HepG2 (cell line): Measurements from ENCODE around the gene ATP6V0A1. TPM values are rescaled to one million over a fixed set of nuclear protein-coding genes. Genes with fewer than 3 reads are reported as not detected.

Source experiments
- AGO2 ChIP-seq: fragments of 200-400 bp; formaldehyde crosslinking; optimal IDR thresholded peaks from 2 replicates; pipeline ENCODE3; 2017; ENCODE audit warnings: mild to moderate bottlenecking, low read depth, low read length, moderate library complexity
- GPN1 ChIP-seq: sonication (generic); formaldehyde crosslinking; IDR thresholded peaks from 2 replicates; pipeline ENCODE4 v1.5.1; 2020; ENCODE audit warnings: missing genetic modification reagents, borderline replicate concordance
- HHEX ChIP-seq: IDR thresholded peaks from 2 replicates; pipeline ENCODE4 v1.6.1; 2016; ENCODE audit warnings: control low read depth
- HMG20A ChIP-seq: IDR thresholded peaks from 2 replicates; pipeline ENCODE4 v1.6.1; 2016; ENCODE audit warnings: borderline replicate concordance
- JUNB ChIP-seq: sonication (generic); formaldehyde crosslinking; IDR thresholded peaks from 2 replicates; pipeline ENCODE4 v1.8.0; 2022; ENCODE audit warnings: missing genetic modification reagents, mild to moderate bottlenecking, borderline replicate concordance
- PRPF4 ChIP-seq: fragments of 200-400 bp; formaldehyde crosslinking; IDR thresholded peaks from 2 replicates; pipeline ENCODE4 v1.6.1; 2016; ENCODE audit warnings: low read length, low read depth; ENCODE audit not compliant: poor library complexity, severe bottlenecking
- RBFOX2 ChIP-seq: fragments of 200-400 bp; formaldehyde crosslinking; IDR thresholded peaks from 2 replicates; pipeline ENCODE4 v1.6.1; 2017; ENCODE audit warnings: low read depth, mild to moderate bottlenecking, low read length
- TBP ChIP-seq: sonication (generic); formaldehyde crosslinking; IDR thresholded peaks from 2 replicates; pipeline ENCODE4 v1.5.0; 2020; ENCODE audit warnings: missing genetic modification reagents
- TEAD2 ChIP-seq: sonication (generic); formaldehyde crosslinking; IDR thresholded peaks from 2 replicates; pipeline ENCODE4 v1.9.0; 2021; ENCODE audit warnings: missing genetic modification reagents
- TEAD3 ChIP-seq: optimal IDR thresholded peaks from 2 replicates; pipeline ENCODE3; 2016; ENCODE audit warnings: borderline replicate concordance
- TOE1 ChIP-seq: sonication (generic); formaldehyde crosslinking; IDR thresholded peaks from 2 replicates; pipeline ENCODE4 v1.4.0; 2020; ENCODE audit warnings: mild to moderate bottlenecking, missing genetic modification reagents
- WIZ ChIP-seq: sonication (generic); formaldehyde crosslinking; IDR thresholded peaks from 2 replicates; pipeline ENCODE4 v1.5.1; 2020; ENCODE audit warnings: mild to moderate bottlenecking, missing genetic modification reagents
- ZBTB38 ChIP-seq: sonication (generic); formaldehyde crosslinking; IDR thresholded peaks from 2 replicates; pipeline ENCODE4 v1.5.1; 2020; ENCODE audit warnings: mild to moderate bottlenecking, missing genetic modification reagents
- ZNF225 ChIP-seq: sonication (generic); formaldehyde crosslinking; IDR thresholded peaks from 2 replicates; pipeline ENCODE4 v1.4.0; 2020; ENCODE audit warnings: mild to moderate bottlenecking, missing genetic modification reagents
- ZSCAN21 ChIP-seq: sonication (generic); formaldehyde crosslinking; IDR thresholded peaks from 2 replicates; pipeline ENCODE4 v1.8.0; 2022; ENCODE audit warnings: mild to moderate bottlenecking, missing genetic modification reagents, moderate library complexity, borderline replicate concordance
- polyA plus RNA-seq, 8 experiments: library from polyadenylated mRNA; depleted of rRNA in 3 of 8; stranded (reverse) in 7 of 8; unstranded in 1 of 8; fragments of >200 nt; fragmentation: Illumina TruSeq in 4 of 8; extraction: Trizol in 4 of 8; gene quantifications; 2 replicates each; pipeline versions ENCODE4 v1.2.1 to v1.2.3, GENCODE V29; 2011 to 2016; ENCODE audit warnings: low read depth in 4 of 8, missing spikeins in 1 of 8, mixed read lengths in 1 of 8; ENCODE audit not compliant: insufficient read depth in 1 of 8
- total RNA-seq, 5 experiments: library from RNA; depleted of rRNA; stranded (reverse); fragments of >200 nt; fragmentation: Illumina TruSeq; extraction: Trizol; gene quantifications; 2 replicates each; pipeline ENCODE4 v1.2.3, GENCODE V29; 2016; ENCODE audit warnings: low read depth in 1 of 5
- TF ChIP-seq, protein P1 (sequence below): sonication (generic); formaldehyde crosslinking; IDR thresholded peaks from 2 replicates; pipeline ENCODE4 v1.4.0; 2020; ENCODE audit warnings: missing genetic modification reagents, mild to moderate bottlenecking, borderline replicate concordance
- TF ChIP-seq, protein P2 (sequence below): sonication (generic); formaldehyde crosslinking; IDR thresholded peaks from 2 replicates; pipeline ENCODE4 v1.4.0; 2020; ENCODE audit warnings: missing genetic modification reagents, borderline replicate concordance
- TF ChIP-seq, protein P3 (sequence below): sonication (generic); formaldehyde crosslinking; IDR thresholded peaks from 2 replicates; pipeline ENCODE4 v1.5.1; 2020; ENCODE audit warnings: mild to moderate bottlenecking, missing genetic modification reagents, moderate library complexity
- TF ChIP-seq, protein P4 (sequence below): sonication (generic); formaldehyde crosslinking; IDR thresholded peaks from 2 replicates; pipeline ENCODE4 v1.8.0; 2022; ENCODE audit warnings: mild to moderate bottlenecking, missing genetic modification reagents, borderline replicate concordance

Gene ATP6V0A1
- total and polyA plus RNA-seq, 2 of the 13 experiments (the other 11 are each of a cell fraction or from before 2014, with no cell fraction given) = 27.9 to 54.1 TPM

DNA sequence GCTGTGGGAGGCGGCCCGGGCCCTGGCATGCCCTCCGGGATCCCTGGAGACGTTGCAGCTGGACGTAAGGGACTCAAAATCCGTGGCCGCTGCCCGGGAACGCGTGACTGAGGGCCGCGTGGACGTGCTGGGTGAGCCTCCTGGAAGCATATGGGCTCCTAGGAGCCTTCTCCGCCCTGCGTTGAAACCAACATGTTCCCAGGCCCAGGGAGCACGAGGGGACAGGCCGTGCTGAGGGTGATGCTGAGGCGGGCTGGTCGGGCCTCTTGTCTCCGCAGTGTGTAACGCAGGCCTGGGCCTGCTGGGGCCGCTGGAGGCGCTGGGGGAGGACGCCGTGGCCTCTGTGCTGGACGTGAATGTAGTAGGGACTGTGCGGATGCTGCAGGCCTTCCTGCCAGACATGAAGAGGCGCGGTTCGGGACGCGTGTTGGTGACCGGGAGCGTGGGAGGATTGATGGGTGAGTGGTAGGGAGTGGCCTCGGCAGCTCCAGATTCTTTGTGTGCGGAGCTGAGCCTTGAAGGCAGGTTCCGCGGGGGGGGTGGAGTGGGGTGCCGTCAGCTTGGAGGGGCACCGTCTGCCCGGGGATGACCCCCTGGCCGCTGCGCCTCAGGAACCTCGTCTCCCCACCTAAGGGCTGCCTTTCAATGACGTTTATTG lies 94.6 kb downstream of the ATP6V0A1 start (continued):
- TF ChIP-seq, protein P1, sequence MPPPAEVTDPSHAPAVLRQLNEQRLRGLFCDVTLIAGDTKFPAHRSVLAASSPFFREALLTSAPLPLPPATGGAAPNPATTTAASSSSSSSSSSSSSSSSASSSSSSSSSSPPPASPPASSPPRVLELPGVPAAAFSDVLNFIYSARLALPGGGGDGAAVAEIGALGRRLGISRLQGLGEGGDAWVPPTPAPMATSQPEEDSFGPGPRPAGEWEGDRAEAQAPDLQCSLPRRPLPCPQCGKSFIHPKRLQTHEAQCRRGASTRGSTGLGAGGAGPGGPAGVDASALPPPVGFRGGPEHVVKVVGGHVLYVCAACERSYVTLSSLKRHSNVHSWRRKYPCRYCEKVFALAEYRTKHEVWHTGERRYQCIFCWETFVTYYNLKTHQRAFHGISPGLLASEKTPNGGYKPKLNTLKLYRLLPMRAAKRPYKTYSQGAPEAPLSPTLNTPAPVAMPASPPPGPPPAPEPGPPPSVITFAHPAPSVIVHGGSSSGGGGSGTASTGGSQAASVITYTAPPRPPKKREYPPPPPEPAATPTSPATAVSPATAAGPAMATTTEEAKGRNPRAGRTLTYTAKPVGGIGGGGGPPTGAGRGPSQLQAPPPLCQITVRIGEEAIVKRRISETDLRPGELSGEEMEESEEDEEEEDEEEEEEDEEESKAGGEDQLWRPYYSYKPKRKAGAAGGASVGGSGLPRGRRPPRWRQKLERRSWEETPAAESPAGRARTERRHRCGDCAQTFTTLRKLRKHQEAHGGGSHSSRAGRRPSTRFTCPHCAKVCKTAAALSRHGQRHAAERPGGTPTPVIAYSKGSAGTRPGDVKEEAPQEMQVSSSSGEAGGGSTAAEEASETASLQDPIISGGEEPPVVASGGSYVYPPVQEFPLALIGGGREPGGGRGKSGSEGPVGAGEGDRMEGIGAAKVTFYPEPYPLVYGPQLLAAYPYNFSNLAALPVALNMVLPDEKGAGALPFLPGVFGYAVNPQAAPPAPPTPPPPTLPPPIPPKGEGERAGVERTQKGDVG (CRISPR knock-in tag) = peak; percentile 67
- TF ChIP-seq WIZ (CRISPR knock-in tag) = no peak
- TF ChIP-seq HHEX (CRISPR knock-in tag) = no peak
- TF ChIP-seq, protein P2, sequence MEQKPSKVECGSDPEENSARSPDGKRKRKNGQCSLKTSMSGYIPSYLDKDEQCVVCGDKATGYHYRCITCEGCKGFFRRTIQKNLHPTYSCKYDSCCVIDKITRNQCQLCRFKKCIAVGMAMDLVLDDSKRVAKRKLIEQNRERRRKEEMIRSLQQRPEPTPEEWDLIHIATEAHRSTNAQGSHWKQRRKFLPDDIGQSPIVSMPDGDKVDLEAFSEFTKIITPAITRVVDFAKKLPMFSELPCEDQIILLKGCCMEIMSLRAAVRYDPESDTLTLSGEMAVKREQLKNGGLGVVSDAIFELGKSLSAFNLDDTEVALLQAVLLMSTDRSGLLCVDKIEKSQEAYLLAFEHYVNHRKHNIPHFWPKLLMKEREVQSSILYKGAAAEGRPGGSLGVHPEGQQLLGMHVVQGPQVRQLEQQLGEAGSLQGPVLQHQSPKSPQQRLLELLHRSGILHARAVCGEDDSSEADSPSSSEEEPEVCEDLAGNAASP (CRISPR knock-in tag) = no peak
- TF ChIP-seq HMG20A (CRISPR knock-in tag) = no peak
- peak; percentile 51 for TF ChIP-seq PRPF4
- TF ChIP-seq, protein P3, sequence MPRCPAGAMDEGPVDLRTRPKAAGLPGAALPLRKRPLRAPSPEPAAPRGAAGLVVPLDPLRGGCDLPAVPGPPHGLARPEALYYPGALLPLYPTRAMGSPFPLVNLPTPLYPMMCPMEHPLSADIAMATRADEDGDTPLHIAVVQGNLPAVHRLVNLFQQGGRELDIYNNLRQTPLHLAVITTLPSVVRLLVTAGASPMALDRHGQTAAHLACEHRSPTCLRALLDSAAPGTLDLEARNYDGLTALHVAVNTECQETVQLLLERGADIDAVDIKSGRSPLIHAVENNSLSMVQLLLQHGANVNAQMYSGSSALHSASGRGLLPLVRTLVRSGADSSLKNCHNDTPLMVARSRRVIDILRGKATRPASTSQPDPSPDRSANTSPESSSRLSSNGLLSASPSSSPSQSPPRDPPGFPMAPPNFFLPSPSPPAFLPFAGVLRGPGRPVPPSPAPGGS (CRISPR knock-in tag) = no peak
- TF ChIP-seq, protein P4, sequence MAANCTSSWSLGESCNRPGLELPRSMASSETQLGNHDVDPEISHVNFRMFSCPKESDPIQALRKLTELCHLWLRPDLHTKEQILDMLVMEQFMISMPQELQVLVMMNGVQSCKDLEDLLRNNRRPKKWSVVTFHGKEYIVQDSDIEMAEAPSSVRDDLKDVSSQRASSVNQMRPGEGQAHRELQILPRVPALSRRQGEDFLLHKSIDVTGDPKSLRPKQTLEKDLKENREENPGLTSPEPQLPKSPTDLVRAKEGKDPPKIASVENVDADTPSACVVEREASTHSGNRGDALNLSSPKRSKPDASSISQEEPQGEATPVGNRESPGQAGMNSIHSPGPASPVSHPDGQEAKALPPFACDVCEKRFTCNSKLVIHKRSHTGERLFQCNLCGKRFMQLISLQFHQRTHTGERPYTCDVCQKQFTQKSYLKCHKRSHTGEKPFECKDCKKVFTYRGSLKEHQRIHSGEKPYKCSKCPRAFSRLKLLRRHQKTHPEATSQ (CRISPR knock-in tag) = no peak
- TF ChIP-seq ZBTB38 (CRISPR knock-in tag) = peak; percentile 99
- peak; percentile 57; the same call in 1 of the 2 replicates for TF ChIP-seq RBFOX2
- TF ChIP-seq TBP (CRISPR knock-in tag) = no peak
- TF ChIP-seq TOE1 = no peak
- TF ChIP-seq JUNB (CRISPR knock-in tag) = no peak
- no peak for TF ChIP-seq ZNF225 (CRISPR knock-in tag)
- TF ChIP-seq TEAD2 = no peak
- TF ChIP-seq TEAD3 (CRISPR knock-in tag) = no peak
- TF ChIP-seq AGO2 = peak; percentile 71
- 0 out of 2 replicates have a peak, but pooled peaks have one; percentile 3 for TF ChIP-seq ZSCAN21 (CRISPR knock-in tag)
- no peak for TF ChIP-seq GPN1
